ENCODE data around the gene SH3PXD2B. TPM values are rescaled to one million over a fixed set of nuclear protein-coding genes. Genes with fewer than 3 reads are reported as not detected.

The SH3PXD2B gene
- total RNA-seq, 1 experiment from 2014 or later = 64.1 TPM

- no peak for DNase-seq (ENCODE audit: low spot score)
- no peaks in the 10 kb centered on the region for H3K27me3 Mint-ChIP-seq (ENCODE audit: low read depth)
- peaks cover 45% of the 10 kb centered on the region for H3K36me3 Mint-ChIP-seq
- H3K4me3 Mint-ChIP-seq = no peak overlapping the region
- H3K9me3 Mint-ChIP-seq = peaks cover under 1% of the 10 kb centered on the region; the same call in 1 of the 2 replicates
- ChIA-PET POLR2A (no interaction called here), CTCF (interaction anchor here (0.7 kb wide), 1 partner anchor 327 kb away, joined by 3 read pairs; no protein-coding TSS in a partner anchor)
- no peak for ATAC-seq
- no peak for TF ChIP-seq E2F1 (CRISPR knock-in tag; IDR thresholded peaks at IDR 0.05)
- TF ChIP-seq ERG (CRISPR knock-in tag; IDR thresholded peaks at IDR 0.05) = no peak
- no peak for TF ChIP-seq ZSCAN18 (CRISPR knock-in tag; IDR thresholded peaks at IDR 0.05)
- TF ChIP-seq HMGA2 (CRISPR knock-in tag; IDR thresholded peaks at IDR 0.05) = no peak
- TF ChIP-seq NFYB (CRISPR knock-in tag; conservative IDR thresholded peaks at IDR 0.05; ENCODE audit: low read depth) = no peak
- TF ChIP-seq RELA (CRISPR knock-in tag; IDR thresholded peaks at IDR 0.05; ENCODE audit: borderline replicate concordance) = no peak
- TF ChIP-seq ESRRA (CRISPR knock-in tag; IDR thresholded peaks at IDR 0.05; ENCODE audit: borderline replicate concordance) = no peak
- no peak for TF ChIP-seq SOX15 (CRISPR knock-in tag; IDR thresholded peaks at IDR 0.05)
- no peak for TF ChIP-seq NFATC4 (CRISPR knock-in tag; IDR thresholded peaks at IDR 0.05)
- TF ChIP-seq FOXJ3 (CRISPR knock-in tag; IDR thresholded peaks at IDR 0.05; ENCODE audit: borderline replicate concordance) = no peak
- 0 out of 2 replicates have a peak, but pooled peaks cover 3% of the 10 kb centered on the region for H3K4me1 Mint-ChIP-seq
- H3K27ac Mint-ChIP-seq = no peak overlapping the region
These were observed 91.6 kb downstream of the SH3PXD2B start for GRCh38 chr5:172362755-172363154.

GRCh38 chr5:172361566-172362238 lies 92.6 kb downstream of the SH3PXD2B start:
- DNase-seq (ENCODE audit: low spot score) (no peak), ATAC-seq (no peak)
- TF ChIP-seq NFYB (CRISPR knock-in tag; conservative IDR thresholded peaks at IDR 0.05; ENCODE audit: low read depth) (no peak), STAT6 (CRISPR knock-in tag; conservative IDR thresholded peaks at IDR 0.05; ENCODE audit: low read depth) (no peak), ATF6 (CRISPR knock-in tag; IDR thresholded peaks at IDR 0.05) (no peak), USF1 (CRISPR knock-in tag; IDR thresholded peaks at IDR 0.05) (no peak), GABPB1 (CRISPR knock-in tag; IDR thresholded peaks at IDR 0.05) (peak; percentile 77)
- H3K27ac Mint-ChIP-seq = peak overlapping the region; percentile 26; the same call in 1 of the 2 replicates
- ChIA-PET POLR2A (no interaction called here), CTCF (no interaction called here)
- H3K9me3 Mint-ChIP-seq = no peaks in the 10 kb centered on the region
- H3K4me3 Mint-ChIP-seq = no peak overlapping the region
- H3K36me3 Mint-ChIP-seq = peaks cover 52% of the 10 kb centered on the region
- no peaks in the 10 kb centered on the region for H3K27me3 Mint-ChIP-seq (ENCODE audit: low read depth)
- 0 out of 2 replicates have a peak, but pooled peaks cover 3% of the 10 kb centered on the region for H3K4me1 Mint-ChIP-seq
